Measurements from ENCODE around the gene DHRS2.

The DHRS2 gene

GRCh38 chr14:23612802-23613201 lies 23.4 kb upstream of the DHRS2 start:
- DNase-seq (ENCODE audit: low read depth in 2 of 2), result no peak

GRCh38 chr14:23613242-23614070 lies 22.7 kb upstream of the DHRS2 start:
- no peak for DNase-seq (ENCODE audit: low read depth in 2 of 2)

- DNase-seq (ENCODE audit: low read depth in 2 of 2), result no peak
Observed at GRCh38 chr14:23614395-23614828, 21.8 kb upstream of the DHRS2 start.

- DNase-seq (ENCODE audit: low read depth in 2 of 2), result no peak
Observed at GRCh38 chr14:23615856-23616255, 20.3 kb upstream of the DHRS2 start.

GRCh38 chr14:23617539-23617938 lies 18.6 kb upstream of the DHRS2 start:
- no peak for DNase-seq (ENCODE audit: low read depth in 2 of 2)

GRCh38 chr14:23618415-23618988 lies 17.7 kb upstream of the DHRS2 start:
- DNase-seq (ENCODE audit: low read depth in 2 of 2), result no peak

- no peak for DNase-seq (ENCODE audit: low read depth in 2 of 2)
Observed at GRCh38 chr14:23620177-23620702, 15.9 kb upstream of the DHRS2 start.

- no peak for DNase-seq (ENCODE audit: low read depth in 2 of 2)
Observed at GRCh38 chr14:23621204-23621931, 14.8 kb upstream of the DHRS2 start.

GRCh38 chr14:23621932-23622730 lies 14.0 kb upstream of the DHRS2 start:
- no peak for DNase-seq (ENCODE audit: low read depth in 2 of 2)

- DNase-seq (ENCODE audit: low read depth in 2 of 2), result no peak
Observed at GRCh38 chr14:23622990-23623389, 13.2 kb upstream of the DHRS2 start.

- DNase-seq (ENCODE audit: low read depth in 2 of 2), result no peak
Observed at GRCh38 chr14:23623962-23624361, 12.2 kb upstream of the DHRS2 start.

- DNase-seq (ENCODE audit: low read depth in 2 of 2), result no peak
Observed at GRCh38 chr14:23624830-23625404, 11.2 kb upstream of the DHRS2 start.

- DNase-seq (ENCODE audit: low read depth in 2 of 2), result no peak
Observed at GRCh38 chr14:23626946-23627345, 9.2 kb upstream of the DHRS2 start.

- no peak for DNase-seq (ENCODE audit: low read depth in 2 of 2)
Observed at GRCh38 chr14:23627961-23628360, 8.2 kb upstream of the DHRS2 start.

GRCh38 chr14:23629204-23629603 lies 7.0 kb upstream of the DHRS2 start:
- DNase-seq (ENCODE audit: low read depth in 2 of 2), result no peak

- DNase-seq (ENCODE audit: low read depth in 2 of 2), result no peak
Observed at GRCh38 chr14:23629832-23630396, 6.2 kb upstream of the DHRS2 start.

GRCh38 chr14:23630687-23631086 lies 5.5 kb upstream of the DHRS2 start:
- DNase-seq (ENCODE audit: low read depth in 2 of 2), result no peak

GRCh38 chr14:23631234-23631633 lies 4.9 kb upstream of the DHRS2 start:
- no peak for DNase-seq (ENCODE audit: low read depth in 2 of 2)

GRCh38 chr14:23631702-23632460 lies 4.3 kb upstream of the DHRS2 start:
- peak; percentile 64 to 70 for DNase-seq (ENCODE audit: low read depth in 2 of 2)

GRCh38 chr14:23632461-23633159 lies 3.6 kb upstream of the DHRS2 start:
- DNase-seq (ENCODE audit: low read depth in 2 of 2), result no peak
